Uterus (tissue), 2 donors: ENCODE measurements around the gene DCBLD1.

ENCODE experiments used
- CTCF ChIP-seq, 4 experiments: fragments of 200-600 bp in 2 of 4; fragments of 450-650 bp in 2 of 4; sonication (generic) in 2 of 4; IDR thresholded peaks; one replicate each; pipeline ENCODE4 v1.5.1; 2016 to 2019; ENCODE audit warnings: antibody characterized with exemption in 4 of 4, mild to moderate bottlenecking in 2 of 4, moderate library complexity in 1 of 4
- POLR2A ChIP-seq, 2 donors: fragments of 450-650 bp; IDR thresholded peaks; one replicate each; pipeline ENCODE4 v1.6.1; 2016; ENCODE audit warnings: antibody characterized with exemption in 2 of 2, mild to moderate bottlenecking in 1 of 2, moderate library complexity in 1 of 2

DNA sequence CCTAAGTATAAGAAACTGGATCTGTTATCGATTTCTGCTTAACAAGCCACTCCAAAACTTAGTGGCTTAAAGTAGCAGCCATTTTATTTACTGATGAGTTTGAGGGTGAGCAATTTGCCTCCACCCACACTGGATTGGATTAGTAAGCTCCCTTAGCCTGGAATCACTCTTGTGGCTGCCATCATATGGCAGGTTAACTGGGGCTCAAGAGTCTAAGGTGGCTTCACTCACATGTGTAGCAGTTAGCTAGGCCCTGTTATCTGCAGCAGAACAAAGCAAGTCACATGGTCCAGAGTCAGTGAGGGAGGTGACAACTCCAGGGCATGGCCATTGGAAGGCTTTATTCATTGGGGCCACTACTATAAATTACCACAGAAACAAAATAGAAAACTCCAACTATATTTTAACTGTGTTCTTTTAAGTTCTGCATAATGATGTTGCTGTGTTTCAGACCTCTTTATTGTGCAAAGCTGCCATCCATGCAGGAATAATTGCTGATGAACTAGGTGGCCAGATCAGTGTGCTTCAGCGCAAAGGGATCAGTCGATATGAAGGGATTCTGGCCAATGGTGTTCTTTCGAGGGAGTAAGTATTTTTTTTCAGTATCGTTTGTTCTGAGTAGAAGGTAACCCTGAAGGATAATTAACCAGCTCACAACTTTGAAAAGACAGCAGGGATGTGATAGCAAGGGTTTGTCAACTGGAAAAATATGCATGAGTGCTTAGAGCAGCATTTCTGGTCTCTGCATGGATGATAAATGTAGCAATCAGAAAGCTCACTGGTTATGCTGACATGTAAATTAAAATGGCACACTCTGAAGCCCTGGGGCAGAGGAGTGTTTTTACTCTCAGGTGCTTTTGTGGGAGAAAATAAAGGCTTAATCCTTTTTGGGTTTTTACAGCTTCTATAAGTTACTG, 49.6 kb downstream of the DCBLD1 start:
- TF ChIP-seq CTCF (IDR thresholded peaks at IDR 0.05) (no peak), POLR2A (IDR thresholded peaks at IDR 0.05) (no peak)
